ENCODE measurements around the gene GPBAR1. TPM values are rescaled to one million over a fixed set of nuclear protein-coding genes. Genes with fewer than 3 reads are reported as not detected.

The GPBAR1 gene
- total RNA-seq, 2 donors from 2014 or later, result 1.1 to 1.3 TPM

GRCh38 chr2:218275371-218276072 lies 14.7 kb downstream of the GPBAR1 start:
- Histone ChIP-seq H3K9ac (ENCODE audit: low read depth in 2 of 2, low read length in 2 of 2) (peak overlapping the region in 1 of 2 donors; percentile 51), H3K4me1 (peaks cover 24% of the 10 kb centered on the region), H3K27ac (no peak overlapping the region), H3K4me3 (no peak overlapping the region), H3K9me3 (no peaks in the 10 kb centered on the region), H3K27me3 (no peaks in the 10 kb centered on the region), H3K36me3 (peaks cover 46% of the 10 kb centered on the region)
- DNase-seq, result no peak
- no peak for TF ChIP-seq CTCF (IDR thresholded peaks at IDR 0.05)
- intact Hi-C loops (cut with DNase I), result no loop called here

GRCh38 chr2:218276986-218277755 lies 16.4 kb downstream of the GPBAR1 start:
- Histone ChIP-seq H3K4me1 (peaks cover 22% of the 10 kb centered on the region), H3K9me3 (no peaks in the 10 kb centered on the region), H3K27ac (no peak overlapping the region), H3K9ac (ENCODE audit: low read depth in 2 of 2, low read length in 2 of 2) (no peak overlapping the region), H3K27me3 (no peaks in the 10 kb centered on the region), H3K4me3 (no peak overlapping the region), H3K36me3 (peaks cover 58% of the 10 kb centered on the region)
- TF ChIP-seq CTCF (IDR thresholded peaks at IDR 0.05), result no peak
- intact Hi-C loops (cut with DNase I), result no loop called here
- no peak for DNase-seq

- H3K27ac ChIP-seq, result no peak overlapping the region
These were observed 17.1 kb downstream of the GPBAR1 start for GRCh38 chr2:218277921-218278320.

GRCh38 chr2:218278531-218279360 lies 17.9 kb downstream of the GPBAR1 start:
- Histone ChIP-seq H3K4me1 (peaks cover 14% of the 10 kb centered on the region), H3K27ac (no peak overlapping the region), H3K9ac (ENCODE audit: low read depth in 2 of 2, low read length in 2 of 2) (no peak overlapping the region), H3K9me3 (no peaks in the 10 kb centered on the region), H3K36me3 (peaks cover 58% of the 10 kb centered on the region), H3K4me3 (no peak overlapping the region), H3K27me3 (no peaks in the 10 kb centered on the region)
- no peak for DNase-seq
- intact Hi-C loops (cut with DNase I), result no loop called here
- TF ChIP-seq CTCF (IDR thresholded peaks at IDR 0.05), result no peak

More at GRCh38 chr2:218277921-218278320, 17.1 kb downstream of the GPBAR1 start:
- Histone ChIP-seq H3K4me1 (peaks cover 17% of the 10 kb centered on the region), H3K27me3 (no peaks in the 10 kb centered on the region), H3K36me3 (peaks cover 58% of the 10 kb centered on the region), H3K4me3 (no peak overlapping the region), H3K9ac (ENCODE audit: low read depth in 2 of 2, low read length in 2 of 2) (no peak overlapping the region), H3K9me3 (no peaks in the 10 kb centered on the region)
- DNase-seq, result no peak
- TF ChIP-seq CTCF (IDR thresholded peaks at IDR 0.05), result no peak
- intact Hi-C loops (cut with DNase I), result no loop called here

GRCh38 chr2:218280260-218280870 lies 19.6 kb downstream of the GPBAR1 start:
- Histone ChIP-seq H3K4me1 (peaks cover 14% of the 10 kb centered on the region), H3K27me3 (no peaks in the 10 kb centered on the region), H3K27ac (no peak overlapping the region), H3K4me3 (no peak overlapping the region), H3K9me3 (no peaks in the 10 kb centered on the region), H3K9ac (ENCODE audit: low read depth in 2 of 2, low read length in 2 of 2) (no peak overlapping the region), H3K36me3 (peaks cover 50% of the 10 kb centered on the region)
- TF ChIP-seq CTCF (IDR thresholded peaks at IDR 0.05), result no peak
- intact Hi-C loops (cut with DNase I), result no loop called here
- DNase-seq, result no peak

Measured in colonic mucosa (tissue), 4 donors.